22Rv1 (cell line): Measurements from ENCODE around the gene GNG11.

ENCODE experiments used
- H3K27ac ChIP-seq: fragments of 450-650 bp; 2 replicates; pipeline ENCODE4 v1.5.1; 2017
- ZFX ChIP-seq: fragments of 450-650 bp; IDR thresholded peaks from 2 replicates; pipeline ENCODE4 v1.6.1; 2017; ENCODE audit warnings: antibody characterized with exemption, borderline replicate concordance
- TF ChIP-seq, protein P1 (sequence below): fragments of 450-650 bp; IDR thresholded peaks from 2 replicates; pipeline ENCODE4 v1.5.1; 2017; ENCODE audit warnings: mild to moderate bottlenecking

Gene GNG11

DNA sequence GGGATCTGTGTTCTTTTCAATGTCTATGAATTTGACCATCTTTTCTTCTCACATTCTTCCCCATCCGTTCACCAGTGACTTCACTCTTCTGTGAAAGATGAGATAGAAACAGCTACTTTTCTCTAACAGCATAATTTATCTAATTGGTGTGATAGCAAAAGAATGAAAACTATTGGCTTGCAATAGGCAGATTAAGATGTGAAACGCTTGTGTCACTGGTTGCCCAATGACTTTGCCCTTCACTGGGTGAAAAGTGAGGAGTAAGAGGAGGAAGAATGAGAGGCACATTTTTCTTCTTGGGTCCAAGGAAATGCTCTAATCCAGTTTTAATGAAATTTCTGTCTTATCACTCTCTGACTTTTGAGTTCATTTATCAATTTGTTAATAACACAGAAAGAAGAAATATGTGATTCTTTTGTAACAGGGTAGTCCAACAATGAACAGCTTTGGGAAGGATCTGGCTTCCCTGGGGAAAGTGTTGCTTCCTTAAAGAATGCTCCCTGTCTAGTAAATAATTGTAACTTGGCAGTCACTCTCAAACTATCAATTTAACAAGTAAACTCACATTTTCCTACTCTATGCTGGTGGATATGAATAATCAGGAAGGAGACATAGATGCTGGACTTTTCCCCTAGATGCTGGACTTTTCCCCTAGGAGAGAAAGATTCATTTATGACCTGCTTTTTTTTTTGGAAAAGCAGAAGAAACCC is 47.5 kb downstream of the GNG11 start:
- TF ChIP-seq ZFX, result no peak
- TF ChIP-seq, protein P1, sequence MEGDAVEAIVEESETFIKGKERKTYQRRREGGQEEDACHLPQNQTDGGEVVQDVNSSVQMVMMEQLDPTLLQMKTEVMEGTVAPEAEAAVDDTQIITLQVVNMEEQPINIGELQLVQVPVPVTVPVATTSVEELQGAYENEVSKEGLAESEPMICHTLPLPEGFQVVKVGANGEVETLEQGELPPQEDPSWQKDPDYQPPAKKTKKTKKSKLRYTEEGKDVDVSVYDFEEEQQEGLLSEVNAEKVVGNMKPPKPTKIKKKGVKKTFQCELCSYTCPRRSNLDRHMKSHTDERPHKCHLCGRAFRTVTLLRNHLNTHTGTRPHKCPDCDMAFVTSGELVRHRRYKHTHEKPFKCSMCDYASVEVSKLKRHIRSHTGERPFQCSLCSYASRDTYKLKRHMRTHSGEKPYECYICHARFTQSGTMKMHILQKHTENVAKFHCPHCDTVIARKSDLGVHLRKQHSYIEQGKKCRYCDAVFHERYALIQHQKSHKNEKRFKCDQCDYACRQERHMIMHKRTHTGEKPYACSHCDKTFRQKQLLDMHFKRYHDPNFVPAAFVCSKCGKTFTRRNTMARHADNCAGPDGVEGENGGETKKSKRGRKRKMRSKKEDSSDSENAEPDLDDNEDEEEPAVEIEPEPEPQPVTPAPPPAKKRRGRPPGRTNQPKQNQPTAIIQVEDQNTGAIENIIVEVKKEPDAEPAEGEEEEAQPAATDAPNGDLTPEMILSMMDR, result no peak

DNA sequence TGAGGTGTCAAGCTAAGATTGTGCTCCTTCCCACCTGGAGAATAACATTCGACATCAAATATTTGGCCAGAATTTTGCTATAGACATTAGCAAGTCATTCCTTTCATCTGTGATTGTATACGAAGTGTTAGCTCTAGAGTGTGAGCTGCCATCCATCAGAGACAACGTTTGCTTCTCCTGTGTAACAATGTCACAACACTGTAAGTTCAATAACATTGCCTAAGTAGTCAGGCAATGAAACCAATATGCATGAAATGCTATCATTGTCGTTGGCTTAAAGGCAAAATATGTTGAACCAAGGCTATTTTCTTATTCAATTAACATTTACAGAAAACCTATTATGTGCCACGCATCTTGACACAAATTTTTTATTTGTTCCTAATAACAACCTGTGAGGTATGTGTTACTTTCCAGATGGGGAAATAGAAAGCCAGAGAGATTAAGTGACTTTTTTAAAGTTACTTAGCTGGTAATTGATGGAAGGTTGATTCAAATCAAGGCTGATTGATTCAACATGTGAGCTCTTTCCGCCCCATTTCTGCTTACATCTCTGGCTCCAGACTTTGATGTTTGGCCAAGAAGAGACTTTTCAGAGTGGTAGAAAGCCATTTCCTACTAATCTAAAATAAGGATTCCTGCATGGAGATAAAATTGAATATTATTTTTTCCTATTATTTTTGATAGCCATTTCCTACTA is 50.6 kb downstream of the GNG11 start:
- TF ChIP-seq ZFX, result no peak
- TF ChIP-seq, protein P1, result no peak
- H3K27ac ChIP-seq, result no peak overlapping the region

More for the DNA sequence above, 47.5 kb downstream of the GNG11 start:
- H3K27ac ChIP-seq, result no peak overlapping the region

DNA sequence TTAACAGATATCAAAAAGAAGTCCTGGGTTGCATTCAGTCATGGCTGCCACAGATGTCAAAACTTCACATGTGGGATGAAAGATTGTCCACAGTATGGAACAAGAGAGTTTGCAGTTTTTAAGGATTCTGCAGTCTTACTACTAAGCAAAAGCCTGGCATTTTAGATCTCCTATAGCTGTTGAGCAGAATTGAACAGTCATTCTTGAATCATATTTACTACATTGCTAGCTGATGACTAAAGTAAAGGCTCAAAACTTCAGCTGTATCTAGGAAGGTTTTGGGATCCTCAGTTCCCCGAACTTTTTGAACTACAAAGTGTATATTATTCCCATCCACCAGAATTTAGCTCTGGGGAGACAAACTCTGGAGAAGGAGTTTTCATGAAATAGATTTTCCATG is 51.6 kb downstream of the GNG11 start:
- TF ChIP-seq ZFX, result no peak
- TF ChIP-seq, protein P1, result no peak
- no peak overlapping the region for H3K27ac ChIP-seq

GRCh38 chr7:93977211-93977950 is 55.8 kb downstream of the GNG11 start:
- TF ChIP-seq, protein P1, result no peak
- no peak for TF ChIP-seq ZFX
- no peak overlapping the region for H3K27ac ChIP-seq
